Measurements from ENCODE around the gene PPP1R3G. TPM values are rescaled to one million over a fixed set of nuclear protein-coding genes. Genes with fewer than 3 reads are reported as not detected.

The PPP1R3G gene
- polyA plus RNA-seq, 1 donor (not counting 4 experiments of a cell fraction or from before 2014, with no cell fraction given) = 0.01 TPM

DNA sequence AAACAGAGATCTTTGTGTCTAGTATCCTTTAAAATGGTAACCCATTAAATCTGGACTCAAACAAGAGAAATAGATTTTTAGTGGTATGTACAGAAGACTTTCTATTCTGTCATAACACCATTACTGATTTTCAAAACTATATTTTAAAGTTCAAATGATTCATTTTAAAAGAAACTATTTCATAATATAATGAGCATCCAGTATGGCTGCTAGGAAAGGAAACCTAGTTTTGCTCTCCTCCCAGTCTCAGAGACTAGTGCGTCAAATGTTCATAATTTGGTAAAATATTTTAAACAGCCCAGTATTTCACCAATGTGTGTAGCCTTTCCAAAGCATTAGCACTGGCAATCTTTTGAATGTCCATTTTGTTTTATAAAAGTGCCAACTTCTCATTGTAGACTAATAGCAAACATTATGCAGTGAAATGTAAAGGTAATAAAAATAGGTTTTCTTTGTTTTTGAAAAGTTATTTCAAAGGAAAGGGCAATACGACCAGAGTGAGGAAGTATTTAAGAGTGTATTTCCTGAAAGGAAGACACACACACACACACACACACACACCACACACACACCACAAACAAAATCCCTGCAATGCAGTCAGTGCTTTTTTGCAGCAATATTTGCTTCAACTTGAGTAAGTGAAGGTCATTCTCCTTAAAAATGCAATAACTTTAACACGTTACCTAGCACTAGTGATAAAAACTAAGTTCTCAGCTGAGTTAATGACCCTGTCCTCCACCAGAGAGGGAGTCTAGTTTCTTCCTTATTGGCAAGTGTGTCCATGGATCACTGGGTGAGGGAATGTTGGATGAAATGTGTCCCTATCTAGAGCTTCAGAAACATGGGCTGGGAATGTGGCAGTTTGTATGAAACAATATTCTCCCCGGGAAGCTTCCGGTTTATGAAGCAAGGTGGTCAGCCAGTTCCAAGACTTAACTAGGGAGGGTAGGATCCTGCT is 4.6 kb downstream of the PPP1R3G start:
- H3K27me3 ChIP-seq (ENCODE audit: control insufficient read depth, extremely low read depth, insufficient read depth, low read length) = peaks cover 21% of the 10 kb centered on the region
- no peak for FAIRE-seq
- H3K4me1 ChIP-seq (ENCODE audit: control insufficient read depth, extremely low read depth, insufficient read depth, low read length) = peaks cover 3% of the 10 kb centered on the region
- dilution Hi-C loops (cut with MboI; ENCODE audit: extremely low pct_ligation_motif_present, low sequenced_read_pairs) = no loop called here
- no peak overlapping the region for H3K27ac ChIP-seq (ENCODE audit: control insufficient read depth, insufficient read depth, low read length)
- no peaks in the 10 kb centered on the region for H3K9me3 ChIP-seq (ENCODE audit: control insufficient read depth, low read depth, low read length)
- no peaks in the 10 kb centered on the region for H3K79me2 ChIP-seq (ENCODE audit: control insufficient read depth, insufficient read depth, low read length)
- no peaks in the 10 kb centered on the region for H3K9me1 ChIP-seq (ENCODE audit: control insufficient read depth, extremely low read depth, insufficient read depth, low read length)
- no peak overlapping the region for H3K4me3 ChIP-seq (ENCODE audit: control insufficient read depth in 2 of 3, extremely low read depth in 1 of 3, insufficient read depth in 2 of 3, low read depth in 1 of 3, low read length in 3 of 3)
- no peak overlapping the region for H3K4me2 ChIP-seq (ENCODE audit: control insufficient read depth, extremely low read depth, insufficient read depth, low read depth, low read length)
- TF ChIP-seq, protein P1, sequence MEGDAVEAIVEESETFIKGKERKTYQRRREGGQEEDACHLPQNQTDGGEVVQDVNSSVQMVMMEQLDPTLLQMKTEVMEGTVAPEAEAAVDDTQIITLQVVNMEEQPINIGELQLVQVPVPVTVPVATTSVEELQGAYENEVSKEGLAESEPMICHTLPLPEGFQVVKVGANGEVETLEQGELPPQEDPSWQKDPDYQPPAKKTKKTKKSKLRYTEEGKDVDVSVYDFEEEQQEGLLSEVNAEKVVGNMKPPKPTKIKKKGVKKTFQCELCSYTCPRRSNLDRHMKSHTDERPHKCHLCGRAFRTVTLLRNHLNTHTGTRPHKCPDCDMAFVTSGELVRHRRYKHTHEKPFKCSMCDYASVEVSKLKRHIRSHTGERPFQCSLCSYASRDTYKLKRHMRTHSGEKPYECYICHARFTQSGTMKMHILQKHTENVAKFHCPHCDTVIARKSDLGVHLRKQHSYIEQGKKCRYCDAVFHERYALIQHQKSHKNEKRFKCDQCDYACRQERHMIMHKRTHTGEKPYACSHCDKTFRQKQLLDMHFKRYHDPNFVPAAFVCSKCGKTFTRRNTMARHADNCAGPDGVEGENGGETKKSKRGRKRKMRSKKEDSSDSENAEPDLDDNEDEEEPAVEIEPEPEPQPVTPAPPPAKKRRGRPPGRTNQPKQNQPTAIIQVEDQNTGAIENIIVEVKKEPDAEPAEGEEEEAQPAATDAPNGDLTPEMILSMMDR (optimal IDR thresholded peaks at IDR 0.05 in 1 of 3, IDR thresholded peaks at IDR 0.05 in 1 of 3, conservative IDR thresholded peaks at IDR 0.05 in 1 of 3; ENCODE audit: extremely low read depth in 1 of 3, insufficient read depth in 2 of 3, low read length in 3 of 3) = no peak
- no peak for TF ChIP-seq EZH2 (IDR thresholded peaks at IDR 0.05; ENCODE audit: low read length)
- DNase-seq (ENCODE audit: low read depth, low spot score) = no peak
- no peaks in the 10 kb centered on the region for H3K36me3 ChIP-seq (ENCODE audit: control insufficient read depth in 2 of 2, extremely low read depth in 1 of 2, insufficient read depth in 2 of 2, low read length in 2 of 2)
- H4K20me1 ChIP-seq (ENCODE audit: control insufficient read depth, extremely low read depth, insufficient read depth, low read length) = no peaks in the 10 kb centered on the region
- no peak overlapping the region for H2AFZ ChIP-seq (ENCODE audit: control insufficient read depth, low read length)
- H3K9ac ChIP-seq (ENCODE audit: control insufficient read depth, extremely low read depth, insufficient read depth, low read length) = no peak overlapping the region

DNA sequence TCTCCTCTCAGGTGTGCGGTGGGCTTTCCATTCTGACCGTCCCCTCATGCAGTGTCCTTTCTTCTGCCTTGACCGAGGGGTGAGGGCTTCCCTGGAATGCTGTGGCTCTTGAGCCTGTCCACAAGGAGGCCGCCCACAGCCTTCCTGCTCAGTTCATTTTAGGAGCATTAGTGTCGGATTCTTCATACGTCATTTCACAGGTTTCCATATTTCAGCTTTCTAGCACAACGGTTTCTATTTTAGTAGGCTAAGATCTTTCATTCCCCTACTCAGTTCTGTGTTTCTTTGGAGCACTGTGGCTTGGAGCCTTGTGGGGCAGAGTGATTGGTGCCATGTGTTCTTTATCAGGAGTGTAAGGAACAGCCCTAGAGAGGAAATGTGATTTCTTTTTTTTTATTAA is 5.5 kb downstream of the PPP1R3G start:
- no peak overlapping the region for H3K4me2 ChIP-seq (ENCODE audit: control insufficient read depth, extremely low read depth, insufficient read depth, low read depth, low read length)
- no peaks in the 10 kb centered on the region for H4K20me1 ChIP-seq (ENCODE audit: control insufficient read depth, extremely low read depth, insufficient read depth, low read length)
- H2AFZ ChIP-seq (ENCODE audit: control insufficient read depth, low read length) = no peak overlapping the region
- H3K27me3 ChIP-seq (ENCODE audit: control insufficient read depth, extremely low read depth, insufficient read depth, low read length) = peaks cover 17% of the 10 kb centered on the region
- H3K4me3 ChIP-seq (ENCODE audit: control insufficient read depth in 2 of 3, extremely low read depth in 1 of 3, insufficient read depth in 2 of 3, low read depth in 1 of 3, low read length in 3 of 3) = no peak overlapping the region
- no peaks in the 10 kb centered on the region for H3K9me1 ChIP-seq (ENCODE audit: control insufficient read depth, extremely low read depth, insufficient read depth, low read length)
- no peaks in the 10 kb centered on the region for H3K79me2 ChIP-seq (ENCODE audit: control insufficient read depth, insufficient read depth, low read length)
- no peaks in the 10 kb centered on the region for H3K9me3 ChIP-seq (ENCODE audit: control insufficient read depth, low read depth, low read length)
- dilution Hi-C loops (cut with MboI; ENCODE audit: extremely low pct_ligation_motif_present, low sequenced_read_pairs) = no loop called here
- no peak overlapping the region for H3K27ac ChIP-seq (ENCODE audit: control insufficient read depth, insufficient read depth, low read length)
- no peak overlapping the region for H3K9ac ChIP-seq (ENCODE audit: control insufficient read depth, extremely low read depth, insufficient read depth, low read length)
- H3K4me1 ChIP-seq (ENCODE audit: control insufficient read depth, extremely low read depth, insufficient read depth, low read length) = peaks cover 3% of the 10 kb centered on the region
- no peaks in the 10 kb centered on the region for H3K36me3 ChIP-seq (ENCODE audit: control insufficient read depth in 2 of 2, extremely low read depth in 1 of 2, insufficient read depth in 2 of 2, low read length in 2 of 2)
- FAIRE-seq = no peak
- TF ChIP-seq EZH2 (IDR thresholded peaks at IDR 0.05; ENCODE audit: low read length) = no peak
- no peak for DNase-seq (ENCODE audit: low read depth, low spot score)

Data from keratinocyte (primary cell).